GM12878 (cell line): ENCODE data around the gene SENP8.

Source experiments
- BHLHE40 ChIP-seq, 2 experiments: fragments of 450-650 bp in 1 of 2; IDR thresholded peaks; 2 replicates each; pipeline ENCODE4 v1.6.1; 2011 to 2017; ENCODE audit warnings: low read depth in 2 of 2, borderline replicate concordance in 1 of 2, improper control_type of control experiment in 1 of 2, low read length in 1 of 2, mild to moderate bottlenecking in 1 of 2
- EGR1 ChIP-seq, 2 experiments: IDR thresholded peaks; 1 replicate in 1 of 2; 2 replicates in 1 of 2; pipeline ENCODE4 v1.6.1; 2011 to 2012; ENCODE audit warnings: low read depth in 2 of 2, low read length in 2 of 2, borderline replicate concordance in 1 of 2, mild to moderate bottlenecking in 1 of 2, moderate library complexity in 1 of 2
- NRF1 ChIP-seq: conservative IDR thresholded peaks from 2 replicates; pipeline ENCODE4 v1.6.1; 2011; ENCODE audit warnings: mild to moderate bottlenecking, low read depth, low read length, improper control_type of control experiment
- POLR2AphosphoS5 ChIP-seq: IDR thresholded peaks from 2 replicates; pipeline ENCODE4 v1.6.1; 2011; ENCODE audit warnings: mild to moderate bottlenecking, low read length, inconsistent platforms
- SREBF1 ChIP-seq: IDR thresholded peaks from 2 replicates; pipeline ENCODE4 v1.6.1; 2012; ENCODE audit warnings: mild to moderate bottlenecking, low read length
- TF ChIP-seq, protein P1 (sequence below): IDR thresholded peaks from 2 replicates; pipeline ENCODE4 v1.6.1; 2011; ENCODE audit warnings: low read depth, low read length, improper control_type of control experiment, borderline replicate concordance

DNA sequence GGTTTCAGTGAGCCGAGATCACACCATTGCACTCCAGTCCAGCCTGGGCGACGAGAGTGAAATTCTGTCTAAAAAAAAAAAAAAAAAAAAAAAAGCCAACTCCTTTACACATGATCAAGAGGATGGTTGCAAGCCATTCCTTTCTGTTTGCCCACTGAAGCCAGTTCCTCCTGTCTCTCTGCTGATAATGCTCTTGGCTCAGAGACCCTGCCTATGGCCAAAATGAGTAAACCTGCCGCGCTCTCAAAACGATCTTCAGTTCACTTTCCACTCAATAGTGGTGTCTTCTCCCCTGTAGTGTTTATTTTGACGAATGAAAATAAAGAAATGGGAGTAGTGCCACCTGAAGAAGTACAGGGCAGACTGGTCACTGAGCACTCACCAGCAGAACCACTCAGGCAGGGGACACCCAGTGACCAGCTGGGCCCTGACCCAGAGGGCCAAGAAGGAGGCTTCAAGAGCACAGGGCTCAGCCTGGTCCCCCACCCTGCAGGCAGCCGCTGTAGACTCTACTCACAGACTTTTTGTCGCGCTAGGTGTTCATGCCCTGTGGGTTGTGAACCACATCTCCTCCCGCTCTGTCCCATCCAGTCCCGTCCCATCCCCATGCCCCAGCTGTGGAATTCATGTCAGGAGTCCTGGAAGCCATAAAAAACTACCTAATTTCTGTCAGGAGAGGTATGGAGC, 55.8 kb downstream of the SENP8 start:
- TF ChIP-seq SREBF1 = no peak
- TF ChIP-seq BHLHE40 (IDR thresholded peaks at IDR 0.05; ENCODE audit: borderline replicate concordance in 1 of 2, low read depth in 2 of 2, low read length in 1 of 2) = no peak
- no peak for TF ChIP-seq NRF1
- TF ChIP-seq EGR1 (IDR thresholded peaks at IDR 0.05; ENCODE audit: borderline replicate concordance in 1 of 2, low read depth in 2 of 2, low read length in 2 of 2) = no peak
- TF ChIP-seq, protein P1, sequence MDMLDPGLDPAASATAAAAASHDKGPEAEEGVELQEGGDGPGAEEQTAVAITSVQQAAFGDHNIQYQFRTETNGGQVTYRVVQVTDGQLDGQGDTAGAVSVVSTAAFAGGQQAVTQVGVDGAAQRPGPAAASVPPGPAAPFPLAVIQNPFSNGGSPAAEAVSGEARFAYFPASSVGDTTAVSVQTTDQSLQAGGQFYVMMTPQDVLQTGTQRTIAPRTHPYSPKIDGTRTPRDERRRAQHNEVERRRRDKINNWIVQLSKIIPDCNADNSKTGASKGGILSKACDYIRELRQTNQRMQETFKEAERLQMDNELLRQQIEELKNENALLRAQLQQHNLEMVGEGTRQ = no peak
- no peak for TF ChIP-seq POLR2AphosphoS5
